HG02759 (cell line): Measurements from ENCODE around the gene NAALADL1.

Experiments used
- ATAC-seq: cut with Tn5 transposase; IDR thresholded peaks from one replicate; pipeline ENCODE4 v1.9.1; 2021; ENCODE audit warnings: mild to moderate bottlenecking, moderate library complexity; ENCODE audit not compliant: unreplicated experiment

Gene NAALADL1

GRCh38 chr11:65083834-65084597, 25.7 kb upstream of the NAALADL1 start, which contains the start of the genes CDCA5 and ZFPL1:
CDCA5 (minus strand) TSS chr11:65084040; CDS start chr11:65083978, 62 bp downstream.
ZFPL1 (plus strand) TSS chr11:65084222; CDS start chr11:65084699, 477 bp downstream.
- ATAC-seq: peak; percentile 84

GRCh38 chr11:65083134-65083833, 24.9 kb upstream of the NAALADL1 start:
- ATAC-seq: peak; percentile 17

GRCh38 chr11:65078786-65079342, 20.5 kb upstream of the NAALADL1 start:
- no peak for ATAC-seq

GRCh38 chr11:65078151-65078550, 19.8 kb upstream of the NAALADL1 start:
- ATAC-seq: no peak

- no peak for ATAC-seq
Observed at GRCh38 chr11:65077451-65077850, 19.1 kb upstream of the NAALADL1 start.

- no peak for ATAC-seq
Observed at GRCh38 chr11:65072631-65072966, 14.2 kb upstream of the NAALADL1 start.

- no peak for ATAC-seq
Observed at GRCh38 chr11:65071907-65072630, 13.7 kb upstream of the NAALADL1 start.

- no peak for ATAC-seq
Observed at GRCh38 chr11:65069217-65069616, 10.9 kb upstream of the NAALADL1 start.

- ATAC-seq: no peak
Observed at GRCh38 chr11:65067446-65067845, 9.1 kb upstream of the NAALADL1 start.

- no peak for ATAC-seq
Observed at GRCh38 chr11:65066805-65067291, 8.5 kb upstream of the NAALADL1 start.

GRCh38 chr11:65066315-65066714, 8.0 kb upstream of the NAALADL1 start:
- no peak for ATAC-seq

- no peak for ATAC-seq
Observed at GRCh38 chr11:65065851-65066250, 7.5 kb upstream of the NAALADL1 start.

- no peak for ATAC-seq
Observed at GRCh38 chr11:65064847-65065240, 6.5 kb upstream of the NAALADL1 start.

- ATAC-seq: no peak
Observed at GRCh38 chr11:65063532-65063931, 5.2 kb upstream of the NAALADL1 start.

GRCh38 chr11:65060913-65061408, 2.6 kb upstream of the NAALADL1 start:
- no peak for ATAC-seq

- no peak for ATAC-seq
Observed at GRCh38 chr11:65059959-65060824, 1.8 kb upstream of the NAALADL1 start.

GRCh38 chr11:65059523-65059922, 1.2 kb upstream of the NAALADL1 start:
- no peak for ATAC-seq

- ATAC-seq: no peak
Observed at GRCh38 chr11:65058012-65058411, 341 bp downstream of the NAALADL1 start.

GRCh38 chr11:65057526-65057925, 827 bp downstream of the NAALADL1 start:
- ATAC-seq: no peak

- no peak for ATAC-seq
Observed at GRCh38 chr11:65056999-65057398, 1.4 kb downstream of the NAALADL1 start.
